IgD-negative memory B cell (primary cell): ENCODE data around the gene CFAP157. TPM values are rescaled to one million over a fixed set of nuclear protein-coding genes. Genes with fewer than 3 reads are reported as not detected.
"Not testable (repeated sequence)": the region's sequence is repeated elsewhere in the genome, so short reads cannot be mapped to it uniquely, and the experiment has no call there.

Experiments used
- H3K27ac Mint-ChIP-seq, 3 donors: one replicate each; pipeline ENCODE4 v1.8.0; 2020 to 2022; ENCODE audit warnings: mild to moderate bottlenecking in 3 of 3, mixed read lengths in 3 of 3, moderate library complexity in 1 of 3
- H3K27me3 Mint-ChIP-seq: one replicate; pipeline ENCODE4 v1.8.0; 2021; ENCODE audit warnings: mixed read lengths
- H3K36me3 Mint-ChIP-seq: one replicate; pipeline ENCODE4 v1.8.0; 2020; ENCODE audit warnings: mild to moderate bottlenecking, mixed read lengths
- H3K4me1 Mint-ChIP-seq, 3 donors: one replicate each; pipeline ENCODE4 v1.8.0; 2020 to 2022; ENCODE audit warnings: mixed read lengths in 3 of 3, mild to moderate bottlenecking in 1 of 3
- H3K4me3 Mint-ChIP-seq, 4 donors: one replicate each; pipeline ENCODE4 v1.8.0; 2020 to 2022; ENCODE audit warnings: mild to moderate bottlenecking in 4 of 4, mixed read lengths in 4 of 4, moderate library complexity in 3 of 4
- H3K9me3 Mint-ChIP-seq, 3 donors: one replicate each; pipeline ENCODE4 v1.8.0; 2020 to 2021; ENCODE audit warnings: mixed read lengths in 3 of 3, mild to moderate bottlenecking in 1 of 3
- polyA plus RNA-seq: library from polyadenylated mRNA; unstranded; fragments of 300-500 nt; fragmentation: Illumina TruSeq; gene quantifications from one replicate; pipeline ENCODE4 v1.2.3, GENCODE V29; 2021

The CFAP157 gene
- polyA plus RNA-seq, 1 donor from 2014 or later = not detected

DNA sequence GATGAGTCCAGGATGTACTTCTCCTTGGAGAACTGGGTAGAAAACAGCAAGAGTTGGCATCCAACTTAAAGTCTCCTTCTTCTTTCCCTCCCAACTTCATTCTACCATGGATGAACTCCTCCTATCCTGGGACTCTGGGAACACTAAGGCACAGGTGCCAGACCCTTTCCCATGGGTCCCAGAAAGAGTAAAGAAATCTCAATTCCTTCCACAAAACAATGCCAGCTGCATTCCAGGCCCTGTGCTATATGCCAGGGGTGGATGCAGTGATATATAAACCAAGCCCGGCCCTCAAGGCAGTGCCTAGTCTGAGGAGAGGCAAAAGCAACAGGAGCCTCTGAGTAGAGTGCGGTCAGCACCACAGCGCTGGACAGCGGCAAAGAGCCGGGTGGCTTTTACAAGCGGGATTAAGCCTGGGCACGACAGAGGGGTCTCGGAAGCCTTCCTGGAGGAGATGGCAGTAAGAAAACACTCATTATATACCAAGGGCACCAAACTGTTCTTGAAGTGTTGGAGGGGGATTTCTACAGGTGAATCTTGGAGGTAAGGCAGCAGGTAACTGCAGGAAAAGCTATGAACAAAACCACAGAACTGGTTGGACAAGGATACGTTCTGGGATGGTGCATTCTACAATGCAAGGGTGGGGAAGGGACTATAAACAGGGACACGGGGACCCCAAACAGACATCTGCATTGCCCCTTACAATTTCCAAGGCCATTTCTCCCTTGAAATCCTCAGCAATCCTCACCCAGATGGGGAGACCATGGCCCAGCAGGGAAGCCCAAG is 44.7 kb downstream of the CFAP157 start:
- H3K27ac Mint-ChIP-seq = no peak overlapping the region
- no peaks in the 10 kb centered on the region for H3K9me3 Mint-ChIP-seq
- H3K36me3 Mint-ChIP-seq = peaks cover 3% of the 10 kb centered on the region
- H3K27me3 Mint-ChIP-seq = no peaks in the 10 kb centered on the region
- no peak overlapping the region for H3K4me3 Mint-ChIP-seq
- peaks cover 0 to 7% (median 4%) of the 10 kb centered on the region in 3 donors for H3K4me1 Mint-ChIP-seq

- peaks cover 3% of the 10 kb centered on the region for H3K36me3 Mint-ChIP-seq
- H3K4me3 Mint-ChIP-seq = no peak overlapping the region
- peak overlapping the region in 2 of 3 donors; percentile 53 to 89 for H3K27ac Mint-ChIP-seq
- H3K27me3 Mint-ChIP-seq = no peaks in the 10 kb centered on the region
- H3K4me1 Mint-ChIP-seq = peaks cover 0 to 7% (median 4%) of the 10 kb centered on the region in 3 donors
- H3K9me3 Mint-ChIP-seq = no peaks in the 10 kb centered on the region
Measured at GRCh38 chr9:127753148-127753547, 46.4 kb downstream of the CFAP157 start.

GRCh38 chr9:127753622-127754021 is 46.8 kb downstream of the CFAP157 start:
- no peak overlapping the region for H3K27ac Mint-ChIP-seq
- H3K27me3 Mint-ChIP-seq = no peaks in the 10 kb centered on the region
- no peak overlapping the region for H3K4me3 Mint-ChIP-seq
- H3K36me3 Mint-ChIP-seq = peaks cover 3% of the 10 kb centered on the region
- H3K9me3 Mint-ChIP-seq = no peaks in the 10 kb centered on the region
- H3K4me1 Mint-ChIP-seq = peaks cover 0 to 7% (median 4%) of the 10 kb centered on the region in 3 donors

GRCh38 chr9:127754099-127755060 is 47.6 kb downstream of the CFAP157 start:
- Mint-ChIP-seq H3K9me3 (no peaks in the 10 kb centered on the region), H3K36me3 (peaks cover 3% of the 10 kb centered on the region), H3K27me3 (no peaks in the 10 kb centered on the region), H3K4me3 (no peak overlapping the region), H3K4me1 (peaks cover 0 to 7% (median 4%) of the 10 kb centered on the region in 3 donors), H3K27ac (no peak overlapping the region)

- Mint-ChIP-seq H3K27me3 (no peaks in the 10 kb centered on the region), H3K9me3 (no peaks in the 10 kb centered on the region), H3K27ac (no peak overlapping the region), H3K36me3 (peaks cover 1% of the 10 kb centered on the region), H3K4me3 (no peak overlapping the region), H3K4me1 (peaks cover 0 to 7% (median 4%) of the 10 kb centered on the region in 3 donors)
Measured at GRCh38 chr9:127755061-127756060, 48.6 kb downstream of the CFAP157 start.

DNA sequence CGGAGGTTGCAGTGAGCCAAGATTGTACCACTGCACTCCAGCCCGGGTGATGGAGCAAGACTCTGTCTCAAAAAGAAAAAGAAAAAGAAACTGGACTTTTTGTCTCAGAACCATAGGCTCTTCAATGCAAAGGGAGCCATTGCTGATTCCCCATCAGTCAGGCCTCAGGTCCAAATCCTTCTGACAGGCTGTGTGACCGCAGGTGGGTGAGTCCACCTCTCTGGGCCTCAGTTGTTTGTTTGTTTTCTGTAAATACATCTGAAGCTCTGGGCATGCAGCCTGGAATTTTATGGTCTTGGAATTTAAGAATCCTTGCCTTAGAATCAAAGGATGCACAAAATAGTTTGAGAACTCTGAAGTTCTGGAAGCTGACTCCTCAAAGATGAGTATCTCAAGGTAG is 49.4 kb downstream of the CFAP157 start:
- H3K36me3 Mint-ChIP-seq = no peaks in the 10 kb centered on the region
- H3K4me1 Mint-ChIP-seq = peaks cover 0 to 5% (median 4%) of the 10 kb centered on the region in 3 donors
- H3K27me3 Mint-ChIP-seq = no peaks in the 10 kb centered on the region
- no peak overlapping the region for H3K27ac Mint-ChIP-seq
- H3K9me3 Mint-ChIP-seq = no peaks in the 10 kb centered on the region
- no peak overlapping the region for H3K4me3 Mint-ChIP-seq

GRCh38 chr9:127756776-127757175 is 50.0 kb downstream of the CFAP157 start:
- H3K27ac Mint-ChIP-seq, H3K4me3 Mint-ChIP-seq, H3K27me3 Mint-ChIP-seq, H3K36me3 Mint-ChIP-seq, H3K4me1 Mint-ChIP-seq, H3K9me3 Mint-ChIP-seq: not testable (repeated sequence)

GRCh38 chr9:127758843-127759242 is 52.1 kb downstream of the CFAP157 start:
- H3K9me3 Mint-ChIP-seq = no peaks in the 10 kb centered on the region
- H3K4me3 Mint-ChIP-seq = no peak overlapping the region
- no peaks in the 10 kb centered on the region for H3K27me3 Mint-ChIP-seq
- peaks cover 5 to 14% (median 7%) of the 10 kb centered on the region in 3 donors for H3K4me1 Mint-ChIP-seq
- no peak overlapping the region for H3K27ac Mint-ChIP-seq
- H3K36me3 Mint-ChIP-seq = no peaks in the 10 kb centered on the region

GRCh38 chr9:127761061-127761460 is 54.3 kb downstream of the CFAP157 start:
- Mint-ChIP-seq H3K36me3 (no peaks in the 10 kb centered on the region), H3K27ac (no peak overlapping the region), H3K4me3 (no peak overlapping the region), H3K9me3 (no peaks in the 10 kb centered on the region), H3K27me3 (no peaks in the 10 kb centered on the region), H3K4me1 (peaks cover 16 to 17% (median 17%) of the 10 kb centered on the region in 3 donors)

GRCh38 chr9:127761491-127761956 is 54.7 kb downstream of the CFAP157 start:
- no peaks in the 10 kb centered on the region for H3K9me3 Mint-ChIP-seq
- no peak overlapping the region for H3K4me3 Mint-ChIP-seq
- H3K36me3 Mint-ChIP-seq = no peaks in the 10 kb centered on the region
- H3K27me3 Mint-ChIP-seq = no peaks in the 10 kb centered on the region
- peaks cover 17 to 21% (median 20%) of the 10 kb centered on the region in 3 donors for H3K4me1 Mint-ChIP-seq
- peak overlapping the region in 1 of 3 donors; percentile 31 for H3K27ac Mint-ChIP-seq

DNA sequence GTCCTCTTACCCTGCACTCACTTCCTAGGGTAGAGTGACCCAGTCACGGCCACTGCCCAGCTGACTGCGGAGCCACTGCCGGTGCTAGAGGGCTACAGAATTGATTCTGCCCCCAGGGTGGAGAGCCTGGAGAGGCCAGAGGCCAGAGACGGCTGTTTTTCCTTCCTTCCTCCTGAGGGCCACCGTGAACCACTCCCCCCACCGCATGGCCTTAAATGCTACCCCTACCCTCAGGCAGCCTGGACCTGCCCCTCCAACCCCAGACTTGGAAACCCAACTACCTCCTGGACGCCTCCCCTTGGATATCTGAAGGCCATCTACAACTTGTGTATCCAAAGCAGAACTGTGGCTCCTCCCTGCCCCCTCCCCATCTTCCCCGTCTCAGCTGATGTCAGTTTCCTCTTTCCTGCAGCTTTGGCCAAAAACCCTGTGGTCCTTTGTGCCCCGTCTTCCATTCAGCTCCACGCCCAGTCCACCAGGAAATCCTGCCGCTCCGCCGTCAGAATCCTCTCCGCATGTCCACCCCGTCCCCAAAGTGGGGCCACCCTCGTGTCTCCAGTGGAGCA is 55.4 kb downstream of the CFAP157 start:
- no peak overlapping the region for H3K4me3 Mint-ChIP-seq
- no peaks in the 10 kb centered on the region for H3K9me3 Mint-ChIP-seq
- H3K27me3 Mint-ChIP-seq = no peaks in the 10 kb centered on the region
- H3K27ac Mint-ChIP-seq = peak overlapping the region in 2 of 3 donors; percentile 57 to 71
- no peaks in the 10 kb centered on the region for H3K36me3 Mint-ChIP-seq
- H3K4me1 Mint-ChIP-seq = peaks cover 19 to 26% (median 23%) of the 10 kb centered on the region in 3 donors

GRCh38 chr9:127763918-127764384 is 57.2 kb downstream of the CFAP157 start:
- H3K4me1 Mint-ChIP-seq = peaks cover 28 to 33% (median 33%) of the 10 kb centered on the region in 3 donors
- no peaks in the 10 kb centered on the region for H3K27me3 Mint-ChIP-seq
- H3K4me3 Mint-ChIP-seq = peak overlapping the region in 2 of 4 donors; percentile 39 to 50
- H3K9me3 Mint-ChIP-seq = no peaks in the 10 kb centered on the region
- peaks cover under 1% of the 10 kb centered on the region for H3K36me3 Mint-ChIP-seq
- peak overlapping the region; percentile 74 to 96 (median 76) for H3K27ac Mint-ChIP-seq

DNA sequence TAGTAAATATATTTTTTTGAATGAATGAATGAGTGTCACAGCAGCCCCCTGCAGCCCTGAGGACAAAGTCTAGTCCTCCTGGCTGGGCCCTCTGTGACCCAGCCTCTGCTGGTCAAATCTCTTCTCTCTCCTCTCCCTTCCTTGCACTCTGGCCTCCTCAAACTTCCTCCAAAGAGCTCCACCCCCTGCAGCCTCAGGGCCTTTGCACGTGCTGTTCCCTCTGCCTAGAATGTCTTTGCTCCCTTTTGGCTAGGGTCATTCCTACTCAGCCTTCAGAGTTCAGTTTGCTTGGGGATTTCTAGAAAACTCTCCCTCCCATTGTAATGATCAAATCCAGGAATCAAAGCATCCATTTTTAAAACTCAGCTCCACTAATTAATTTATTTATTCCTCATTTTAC is 58.6 kb downstream of the CFAP157 start:
- H3K4me1 Mint-ChIP-seq = peaks cover 30 to 44% (median 39%) of the 10 kb centered on the region in 3 donors
- no peaks in the 10 kb centered on the region for H3K9me3 Mint-ChIP-seq
- peak overlapping the region; percentile 20 to 96 (median 74) for H3K27ac Mint-ChIP-seq
- no peak overlapping the region for H3K4me3 Mint-ChIP-seq
- H3K36me3 Mint-ChIP-seq = peaks cover 2% of the 10 kb centered on the region
- no peaks in the 10 kb centered on the region for H3K27me3 Mint-ChIP-seq
